ENCODE measurements around the gene NFKB1.
A peak's percentile ranks its signal among the peaks of the same experiment; 100 is the strongest.

NFKB1 gene

GRCh38 chr4:102594000-102594399 is 92.8 kb downstream of the NFKB1 start:
- in situ Hi-C loops (cut with MboI; ENCODE audit: low sequenced_read_pairs) = no loop called here
- no peak for DNase-seq (ENCODE audit: low spot score in 2 of 2)
- no peak overlapping the region for H3K4me3 ChIP-seq
- H3K9me3 ChIP-seq = no peaks in the 10 kb centered on the region
- peaks cover 8% of the 10 kb centered on the region for H3K4me1 ChIP-seq
- H3K36me3 ChIP-seq (replicated peaks) = peaks cover 10% of the 10 kb centered on the region
- H3K27me3 ChIP-seq (ENCODE audit: low read depth) = no peaks in the 10 kb centered on the region

- Histone ChIP-seq H3K9me3 (no peaks in the 10 kb centered on the region), H3K4me1 (peaks cover 8% of the 10 kb centered on the region), H3K27me3 (ENCODE audit: low read depth) (no peaks in the 10 kb centered on the region), H3K36me3 (replicated peaks) (peaks cover 10% of the 10 kb centered on the region), H3K4me3 (no peak overlapping the region)
- in situ Hi-C loops (cut with MboI; ENCODE audit: low sequenced_read_pairs) = no loop called here
- DNase-seq (ENCODE audit: low spot score in 2 of 2) = no peak
Observed at GRCh38 chr4:102596532-102596931, 95.4 kb downstream of the NFKB1 start.

- H3K36me3 ChIP-seq (replicated peaks) = peaks cover 10% of the 10 kb centered on the region
- DNase-seq (ENCODE audit: low spot score in 2 of 2) = peak in 1 of 2 experiments; percentile 46
- in situ Hi-C loops (cut with MboI; ENCODE audit: low sequenced_read_pairs) = no loop called here
Observed at GRCh38 chr4:102598086-102598761, 97.1 kb downstream of the NFKB1 start.

GRCh38 chr4:102598762-102599374 is 97.7 kb downstream of the NFKB1 start:
- DNase-seq (ENCODE audit: low spot score in 2 of 2) = no peak
- H3K27me3 ChIP-seq (ENCODE audit: low read depth) = no peaks in the 10 kb centered on the region
- peaks cover 8% of the 10 kb centered on the region for H3K4me1 ChIP-seq
- in situ Hi-C loops (cut with MboI; ENCODE audit: low sequenced_read_pairs) = no loop called here
- no peak overlapping the region for H3K4me3 ChIP-seq
- no peaks in the 10 kb centered on the region for H3K9me3 ChIP-seq
- peaks cover 10% of the 10 kb centered on the region for H3K36me3 ChIP-seq (replicated peaks)

More at GRCh38 chr4:102598086-102598761, 97.1 kb downstream of the NFKB1 start:
- no peak overlapping the region for H3K4me3 ChIP-seq
- H3K4me1 ChIP-seq = peaks cover 8% of the 10 kb centered on the region
- no peaks in the 10 kb centered on the region for H3K27me3 ChIP-seq (ENCODE audit: low read depth)
- H3K9me3 ChIP-seq = no peaks in the 10 kb centered on the region

DNA sequence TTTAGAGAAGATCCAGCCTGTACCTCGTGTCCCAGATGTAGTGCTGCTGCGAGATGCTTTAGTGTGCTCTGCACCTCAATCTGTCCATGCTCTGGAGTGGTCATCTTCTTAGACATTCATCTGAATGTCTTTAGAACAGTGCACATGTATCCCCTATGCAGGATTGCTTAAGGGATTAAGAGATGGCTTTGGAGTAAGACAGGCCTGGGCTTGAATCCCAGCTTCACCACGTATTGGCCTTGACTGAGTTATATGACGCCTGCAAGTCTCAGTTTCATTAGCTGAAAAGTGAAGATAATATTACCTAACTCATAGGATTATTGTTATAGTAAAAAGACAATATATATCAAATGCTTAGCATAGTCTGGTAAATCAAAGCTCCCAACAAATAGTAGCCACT is 98.3 kb downstream of the NFKB1 start:
- no peak for DNase-seq (ENCODE audit: low spot score in 2 of 2)
- Histone ChIP-seq H3K36me3 (replicated peaks) (peaks cover 11% of the 10 kb centered on the region), H3K4me1 (peaks cover 8% of the 10 kb centered on the region), H3K9me3 (no peaks in the 10 kb centered on the region), H3K27me3 (ENCODE audit: low read depth) (no peaks in the 10 kb centered on the region), H3K4me3 (no peak overlapping the region)
- in situ Hi-C loops (cut with MboI; ENCODE audit: low sequenced_read_pairs) = no loop called here

- H3K4me1 ChIP-seq = peaks cover 8% of the 10 kb centered on the region
- peaks cover 13% of the 10 kb centered on the region for H3K36me3 ChIP-seq (replicated peaks)
- H3K27me3 ChIP-seq (ENCODE audit: low read depth) = no peaks in the 10 kb centered on the region
- no peaks in the 10 kb centered on the region for H3K9me3 ChIP-seq
- no peak for DNase-seq (ENCODE audit: low spot score in 2 of 2)
- H3K4me3 ChIP-seq = no peak overlapping the region
- in situ Hi-C loops (cut with MboI; ENCODE audit: low sequenced_read_pairs) = loop anchor here (25.0 kb wide), 1 partner anchor 163 kb away; no protein-coding TSS in a partner anchor
Observed at GRCh38 chr4:102599886-102600285, 98.7 kb downstream of the NFKB1 start.

DNA sequence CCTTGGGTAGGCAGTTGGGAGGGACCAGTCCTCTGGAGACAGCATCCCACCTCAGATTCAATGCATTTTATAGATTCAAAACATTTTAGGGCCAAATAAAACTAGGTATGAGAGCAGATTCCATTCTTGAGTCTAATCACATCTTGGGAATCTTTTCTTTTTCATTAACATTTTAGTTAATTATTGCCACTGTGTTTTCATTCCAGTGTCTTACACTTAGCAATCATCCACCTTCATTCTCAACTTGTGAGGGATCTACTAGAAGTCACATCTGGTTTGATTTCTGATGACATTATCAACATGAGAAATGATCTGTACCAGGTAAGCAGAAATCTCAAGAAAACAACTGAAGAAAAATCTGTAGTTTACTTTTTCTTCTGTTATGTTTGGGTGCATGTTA is 99.5 kb downstream of the NFKB1 start:
- H3K4me3 ChIP-seq = no peak overlapping the region
- in situ Hi-C loops (cut with MboI; ENCODE audit: low sequenced_read_pairs) = loop anchor here (25.0 kb wide), 1 partner anchor 163 kb away; no protein-coding TSS in a partner anchor
- H3K9me3 ChIP-seq = no peaks in the 10 kb centered on the region
- H3K36me3 ChIP-seq (replicated peaks) = peaks cover 9% of the 10 kb centered on the region
- H3K27me3 ChIP-seq (ENCODE audit: low read depth) = no peaks in the 10 kb centered on the region
- no peak for DNase-seq (ENCODE audit: low spot score in 2 of 2)
- peaks cover 8% of the 10 kb centered on the region for H3K4me1 ChIP-seq

GRCh38 chr4:102601586-102602227 is 100.5 kb downstream of the NFKB1 start:
- Histone ChIP-seq H3K4me3 (no peak overlapping the region), H3K4me1 (peaks cover 8% of the 10 kb centered on the region), H3K27me3 (ENCODE audit: low read depth) (no peaks in the 10 kb centered on the region), H3K36me3 (replicated peaks) (peaks cover 7% of the 10 kb centered on the region), H3K9me3 (no peaks in the 10 kb centered on the region)
- DNase-seq (ENCODE audit: low spot score in 2 of 2) = no peak
- in situ Hi-C loops (cut with MboI; ENCODE audit: low sequenced_read_pairs) = loop anchor here (25.0 kb wide), 1 partner anchor 164 kb away; no protein-coding TSS in a partner anchor

GRCh38 chr4:102604222-102604940 is 103.2 kb downstream of the NFKB1 start:
- in situ Hi-C loops (cut with MboI; ENCODE audit: low sequenced_read_pairs) = loop anchor here (25.0 kb wide), 1 partner anchor 167 kb away; no protein-coding TSS in a partner anchor
- H3K4me3 ChIP-seq = no peak overlapping the region
- no peak for DNase-seq (ENCODE audit: low spot score in 2 of 2)
- no peaks in the 10 kb centered on the region for H3K27me3 ChIP-seq (ENCODE audit: low read depth)
- no peaks in the 10 kb centered on the region for H3K4me1 ChIP-seq
- no peaks in the 10 kb centered on the region for H3K9me3 ChIP-seq
- peaks cover 9% of the 10 kb centered on the region for H3K36me3 ChIP-seq (replicated peaks)

DNA sequence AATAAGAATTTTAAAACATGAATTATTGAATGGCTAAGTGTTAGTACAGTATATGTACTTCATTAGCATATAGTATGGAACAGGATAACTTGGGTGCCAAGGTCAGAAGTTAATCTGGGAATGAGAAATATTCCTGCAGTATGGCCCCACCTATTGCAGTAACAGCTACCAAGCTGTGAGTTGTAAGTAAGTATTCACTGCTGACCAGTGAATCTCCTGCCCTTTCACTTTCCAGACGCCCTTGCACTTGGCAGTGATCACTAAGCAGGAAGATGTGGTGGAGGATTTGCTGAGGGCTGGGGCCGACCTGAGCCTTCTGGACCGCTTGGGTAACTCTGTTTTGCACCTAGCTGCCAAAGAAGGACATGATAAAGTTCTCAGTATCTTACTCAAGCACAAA is 105.1 kb downstream of the NFKB1 start:
- Histone ChIP-seq H3K4me3 (no peak overlapping the region), H3K27me3 (ENCODE audit: low read depth) (no peaks in the 10 kb centered on the region), H3K9me3 (no peaks in the 10 kb centered on the region), H3K4me1 (no peaks in the 10 kb centered on the region), H3K36me3 (replicated peaks) (peaks cover 14% of the 10 kb centered on the region)
- in situ Hi-C loops (cut with MboI; ENCODE audit: low sequenced_read_pairs) = loop anchor here (25.0 kb wide), 1 partner anchor 169 kb away; no protein-coding TSS in a partner anchor
- DNase-seq (ENCODE audit: low spot score in 2 of 2) = no peak

DNA sequence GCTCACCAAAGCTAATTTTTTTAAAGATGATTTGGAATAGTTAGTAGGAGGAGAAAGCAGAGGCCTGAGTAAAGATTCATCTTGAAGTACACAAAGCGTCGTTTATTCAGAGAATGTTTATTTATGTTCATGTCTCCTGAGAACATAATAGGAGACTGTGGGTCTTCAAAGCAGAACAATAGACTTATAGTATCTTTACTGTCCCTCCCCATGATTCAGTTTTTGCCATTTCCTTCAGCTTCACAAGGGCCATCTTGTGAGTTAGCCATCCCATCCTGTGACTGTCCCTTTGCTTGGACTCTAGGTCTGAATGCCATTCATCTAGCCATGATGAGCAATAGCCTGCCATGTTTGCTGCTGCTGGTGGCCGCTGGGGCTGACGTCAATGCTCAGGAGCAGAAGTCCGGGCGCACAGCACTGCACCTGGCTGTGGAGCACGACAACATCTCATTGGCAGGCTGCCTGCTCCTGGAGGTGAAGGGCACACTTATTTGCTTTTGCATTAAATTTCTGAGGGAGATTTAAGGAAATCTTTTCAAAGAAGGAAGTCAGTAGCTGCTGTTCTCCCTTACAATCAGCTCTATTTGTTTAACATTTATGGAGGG is 105.8 kb downstream of the NFKB1 start:
- DNase-seq (ENCODE audit: low spot score in 2 of 2) = no peak
- no peak overlapping the region for H3K4me3 ChIP-seq
- no peaks in the 10 kb centered on the region for H3K9me3 ChIP-seq
- H3K4me1 ChIP-seq = no peaks in the 10 kb centered on the region
- in situ Hi-C loops (cut with MboI; ENCODE audit: low sequenced_read_pairs) = loop anchor here (25.0 kb wide), 1 partner anchor 170 kb away; no protein-coding TSS in a partner anchor
- H3K27me3 ChIP-seq (ENCODE audit: low read depth) = no peaks in the 10 kb centered on the region
- peaks cover 18% of the 10 kb centered on the region for H3K36me3 ChIP-seq (replicated peaks)

DNA sequence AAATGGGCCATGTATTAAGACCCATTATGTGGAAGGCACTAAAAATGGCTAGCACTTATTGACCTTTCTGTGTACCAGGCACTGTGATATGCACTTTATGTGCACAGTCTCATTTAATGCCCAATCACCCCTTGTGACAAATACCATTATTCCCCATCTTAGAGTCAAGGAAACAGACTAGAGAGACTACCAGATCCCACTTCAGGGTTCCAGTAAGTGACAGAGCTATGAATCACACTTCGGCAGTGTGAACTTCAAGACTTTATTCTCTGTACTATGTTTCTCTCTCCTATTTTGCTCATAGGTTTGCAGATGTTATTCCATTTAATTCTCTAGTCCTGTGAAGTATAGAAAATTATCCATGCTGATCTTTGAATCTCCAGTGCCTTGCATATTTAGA is 107.0 kb downstream of the NFKB1 start:
- no peaks in the 10 kb centered on the region for H3K9me3 ChIP-seq
- no peak overlapping the region for H3K4me3 ChIP-seq
- no peaks in the 10 kb centered on the region for H3K27me3 ChIP-seq (ENCODE audit: low read depth)
- no peaks in the 10 kb centered on the region for H3K4me1 ChIP-seq
- H3K36me3 ChIP-seq (replicated peaks) = peaks cover 18% of the 10 kb centered on the region
- in situ Hi-C loops (cut with MboI; ENCODE audit: low sequenced_read_pairs) = loop anchor here (25.0 kb wide), 1 partner anchor 171 kb away; no protein-coding TSS in a partner anchor
- no peak for DNase-seq (ENCODE audit: low spot score in 2 of 2)

GRCh38 chr4:102610007-102610406 is 108.8 kb downstream of the NFKB1 start:
- Histone ChIP-seq H3K4me3 (no peak overlapping the region), H3K4me1 (no peaks in the 10 kb centered on the region), H3K27me3 (ENCODE audit: low read depth) (no peaks in the 10 kb centered on the region), H3K9me3 (no peaks in the 10 kb centered on the region), H3K36me3 (replicated peaks) (peaks cover 18% of the 10 kb centered on the region)
- DNase-seq (ENCODE audit: low spot score in 2 of 2) = peak in 1 of 2 experiments; percentile 21
- in situ Hi-C loops (cut with MboI; ENCODE audit: low sequenced_read_pairs) = loop anchor here (25.0 kb wide), 1 partner anchor 173 kb away; no protein-coding TSS in a partner anchor
